Mesenchymal stem cell (in vitro differentiated cells and primary cell): ENCODE measurements around the gene PPP1R13B.
A peak's percentile ranks its signal among the peaks of the same experiment; 100 is the strongest.
"Not testable (repeated sequence)": the region's sequence is repeated elsewhere in the genome, so short reads cannot be mapped to it uniquely, and the experiment has no call there.

Source experiments
- DNase-seq: peaks from one replicate; pipeline ENCODE4 v3.0.0-alpha.2; 2013
- H2AFZ ChIP-seq: one replicate; pipeline ENCODE4 v1.6.1; 2013; ENCODE audit warnings: low read depth, mild to moderate bottlenecking, control low read depth, inconsistent platforms, low read length, moderate library complexity
- H2AK5ac ChIP-seq: 2 replicates; pipeline ENCODE4 v1.6.1; 2013; ENCODE audit warnings: low read length, moderate library complexity, mild to moderate bottlenecking, inconsistent platforms; ENCODE audit not compliant: severe bottlenecking
- H2BK120ac ChIP-seq: one replicate; pipeline ENCODE4 v1.6.1; 2013; ENCODE audit warnings: low read depth, mild to moderate bottlenecking, inconsistent platforms, low read length, moderate library complexity
- H2BK12ac ChIP-seq, 2 experiments: one replicate each; pipeline ENCODE4 v1.6.1; 2013; ENCODE audit warnings: inconsistent platforms in 2 of 2, low read length in 2 of 2, mild to moderate bottlenecking in 2 of 2, moderate library complexity in 2 of 2, control low read depth in 1 of 2
- H2BK15ac ChIP-seq: one replicate; pipeline ENCODE4 v1.6.1; 2013; ENCODE audit warnings: mild to moderate bottlenecking, low read depth, inconsistent platforms; ENCODE audit not compliant: poor library complexity, severe bottlenecking
- H2BK5ac ChIP-seq: 2 replicates; pipeline ENCODE4 v1.6.1; 2013; ENCODE audit warnings: low read depth, mild to moderate bottlenecking, low read length, control low read depth, inconsistent platforms; ENCODE audit not compliant: poor library complexity, severe bottlenecking
- H3K14ac ChIP-seq, 2 experiments: one replicate each; pipeline ENCODE4 v1.6.1; 2013; ENCODE audit warnings: inconsistent platforms in 2 of 2, low read length in 2 of 2, control low read depth in 1 of 2, mild to moderate bottlenecking in 1 of 2, moderate library complexity in 1 of 2
- H3K18ac ChIP-seq, 2 experiments: one replicate each; pipeline ENCODE4 v1.6.1; 2013; ENCODE audit warnings: inconsistent platforms in 2 of 2, low read length in 2 of 2, control low read depth in 1 of 2, low read depth in 1 of 2, mild to moderate bottlenecking in 1 of 2
- H3K23ac ChIP-seq, 2 experiments: one replicate each; pipeline ENCODE4 v1.6.1; 2013; ENCODE audit warnings: inconsistent platforms in 2 of 2, low read length in 2 of 2, mild to moderate bottlenecking in 2 of 2, moderate library complexity in 2 of 2, control low read depth in 1 of 2
- H3K27ac ChIP-seq: 2 replicates; pipeline ENCODE4 v1.5.1; 2013; ENCODE audit warnings: mild to moderate bottlenecking, moderate library complexity, low read length, control low read depth, inconsistent platforms; ENCODE audit not compliant: poor library complexity, severe bottlenecking
- H3K27me3 ChIP-seq, 2 experiments: 2 replicates each; pipeline versions ENCODE4 v1.6.1 to v1.7.0; 2013; ENCODE audit warnings: low read length in 2 of 2, mild to moderate bottlenecking in 2 of 2, moderate library complexity in 2 of 2, control low read depth in 1 of 2, inconsistent platforms in 1 of 2; ENCODE audit not compliant: control insufficient read depth in 1 of 2, insufficient read depth in 1 of 2
- H3K36me3 ChIP-seq, 2 experiments: 2 replicates each; pipeline versions ENCODE4 v1.6.1 to v1.7.0; 2013; ENCODE audit warnings: low read length in 2 of 2, control low read depth in 1 of 2, inconsistent platforms in 1 of 2, low read depth in 1 of 2, mild to moderate bottlenecking in 1 of 2; ENCODE audit not compliant: insufficient read depth in 2 of 2, control insufficient read depth in 1 of 2
- H3K4ac ChIP-seq, 2 experiments: one replicate each; pipeline ENCODE4 v1.6.1; 2013; ENCODE audit warnings: inconsistent platforms in 2 of 2, low read length in 2 of 2, mild to moderate bottlenecking in 2 of 2, moderate library complexity in 2 of 2, control low read depth in 1 of 2, low read depth in 1 of 2
- H3K4me1 ChIP-seq: 2 replicates; pipeline ENCODE4 v1.6.1; 2013; ENCODE audit warnings: low read depth, low read length, control low read depth; ENCODE audit not compliant: control insufficient read depth, insufficient read depth
- H3K4me2 ChIP-seq: 2 replicates; pipeline ENCODE4 v1.6.1; 2013; ENCODE audit warnings: low read length, mild to moderate bottlenecking, inconsistent platforms; ENCODE audit not compliant: poor library complexity, severe bottlenecking
- H3K4me3 ChIP-seq, 2 experiments: 2 replicates each; pipeline versions ENCODE4 v1.5.1 to v1.7.0; 2013; ENCODE audit warnings: low read length in 2 of 2, mild to moderate bottlenecking in 2 of 2, control low read depth in 1 of 2, low read depth in 1 of 2; ENCODE audit not compliant: insufficient read depth in 1 of 2
- H3K79me1 ChIP-seq: replicated peaks from 2 replicates; pipeline ENCODE4 v1.6.1; 2013; ENCODE audit warnings: mild to moderate bottlenecking, control low read depth, low read length, inconsistent platforms; ENCODE audit not compliant: poor library complexity, severe bottlenecking
- H3K9ac ChIP-seq: 2 replicates; pipeline ENCODE4 v1.7.0; 2013; ENCODE audit warnings: mild to moderate bottlenecking, low read length, moderate library complexity
- H3K9me3 ChIP-seq: 2 replicates; pipeline ENCODE4 v1.7.0; 2013; ENCODE audit warnings: mild to moderate bottlenecking, low read length; ENCODE audit not compliant: control insufficient read depth
- H4K8ac ChIP-seq: one replicate; pipeline ENCODE4 v1.6.1; 2013; ENCODE audit warnings: inconsistent platforms, mild to moderate bottlenecking, low read length, moderate library complexity
- H4K91ac ChIP-seq: one replicate; pipeline ENCODE4 v1.6.1; 2013; ENCODE audit warnings: mild to moderate bottlenecking, low read length, inconsistent platforms
- WGBS: methylation state at CpG from one replicate; pipeline ENCODE4 v1.1.7; 2013; ENCODE audit warnings: mixed read lengths; 5-methylcytosine and 5-hydroxymethylcytosine counted together

The PPP1R13B gene

GRCh38 chr14:103793192-103793591 lies 54.2 kb downstream of the PPP1R13B start:
- H2AFZ ChIP-seq, H3K18ac ChIP-seq: not testable (repeated sequence)

GRCh38 chr14:103788086-103788485 lies 59.3 kb downstream of the PPP1R13B start:
- Histone ChIP-seq H2BK5ac (no peak overlapping the region), H3K36me3 (no peaks in the 10 kb centered on the region), H2AFZ (no peak overlapping the region), H3K9me3 (no peaks in the 10 kb centered on the region), H3K4ac (no peak overlapping the region), H4K91ac (no peak overlapping the region), H3K27ac (no peak overlapping the region), H3K4me3 (no peak overlapping the region), H3K9ac (no peak overlapping the region), H3K4me1 (no peaks in the 10 kb centered on the region), H3K4me2 (no peak overlapping the region), H2AK5ac (no peak overlapping the region), H2BK120ac (no peak overlapping the region), H3K14ac (no peak overlapping the region), H2BK12ac (no peak overlapping the region), H3K23ac (no peak overlapping the region), H3K18ac (no peak overlapping the region), H3K27me3 (no peaks in the 10 kb centered on the region), H2BK15ac (no peak overlapping the region), H4K8ac (no peak overlapping the region), H3K79me1 (no peaks in the 10 kb centered on the region)
- WGBS: no CpG with 5 or more reads among the region's 1 CpG
- no peak for DNase-seq

More at GRCh38 chr14:103793192-103793591, 54.2 kb downstream of the PPP1R13B start:
- H2BK120ac ChIP-seq, H3K79me1 ChIP-seq, H3K36me3 ChIP-seq, H3K23ac ChIP-seq, H3K27me3 ChIP-seq, H2AK5ac ChIP-seq, H3K4me1 ChIP-seq, H4K8ac ChIP-seq, H2BK5ac ChIP-seq, H4K91ac ChIP-seq, H3K9me3 ChIP-seq, H2BK15ac ChIP-seq, H3K9ac ChIP-seq, H3K4ac ChIP-seq, H3K27ac ChIP-seq, H3K4me2 ChIP-seq, H2BK12ac ChIP-seq, H3K4me3 ChIP-seq, H3K14ac ChIP-seq: not testable (repeated sequence)
- peak; percentile 6 for DNase-seq

GRCh38 chr14:103782376-103782775 lies 65.0 kb downstream of the PPP1R13B start:
- Histone ChIP-seq H2AFZ (no peak overlapping the region), H4K8ac (no peak overlapping the region), H3K4me3 (no peak overlapping the region), H3K36me3 (peaks cover 0 to under 1% of the 10 kb centered on the region in 2 experiments), H3K18ac (no peak overlapping the region), H3K4ac (no peak overlapping the region), H3K79me1 (no peaks in the 10 kb centered on the region), H3K27me3 (no peaks in the 10 kb centered on the region), H2BK12ac (no peak overlapping the region), H3K4me2 (no peak overlapping the region), H2BK15ac (no peak overlapping the region), H3K23ac (no peak overlapping the region), H3K4me1 (no peaks in the 10 kb centered on the region), H3K9me3 (no peaks in the 10 kb centered on the region), H3K9ac (no peak overlapping the region), H2BK5ac (no peak overlapping the region), H3K14ac (no peak overlapping the region), H2AK5ac (no peak overlapping the region), H2BK120ac (no peak overlapping the region), H3K27ac (no peak overlapping the region), H4K91ac (no peak overlapping the region)
- WGBS: no CpG with 5 or more reads among the region's 2 CpGs
- DNase-seq: no peak

GRCh38 chr14:103776319-103776718 lies 71.1 kb downstream of the PPP1R13B start:
- not testable (repeated sequence) for H3K27me3 ChIP-seq, H2BK120ac ChIP-seq, H3K4ac ChIP-seq, H3K4me3 ChIP-seq, H2AFZ ChIP-seq, H4K91ac ChIP-seq, H2BK5ac ChIP-seq, H3K14ac ChIP-seq, H3K4me2 ChIP-seq, H3K23ac ChIP-seq, H2BK15ac ChIP-seq, H3K79me1 ChIP-seq, DNase-seq, H3K9ac ChIP-seq, H2AK5ac ChIP-seq, H2BK12ac ChIP-seq, H3K4me1 ChIP-seq, H3K18ac ChIP-seq, H3K36me3 ChIP-seq, H3K27ac ChIP-seq, H4K8ac ChIP-seq, H3K9me3 ChIP-seq
- 94% methylated on average over 5 of the region's 6 CpGs for WGBS
